ENCODE measurements around the gene NEGR1. TPM values are rescaled to one million over a fixed set of nuclear protein-coding genes. Genes with fewer than 3 reads are reported as not detected.

NEGR1 gene
- total RNA-seq, 1 donor from 2014 or later: 18.1 TPM

DNA sequence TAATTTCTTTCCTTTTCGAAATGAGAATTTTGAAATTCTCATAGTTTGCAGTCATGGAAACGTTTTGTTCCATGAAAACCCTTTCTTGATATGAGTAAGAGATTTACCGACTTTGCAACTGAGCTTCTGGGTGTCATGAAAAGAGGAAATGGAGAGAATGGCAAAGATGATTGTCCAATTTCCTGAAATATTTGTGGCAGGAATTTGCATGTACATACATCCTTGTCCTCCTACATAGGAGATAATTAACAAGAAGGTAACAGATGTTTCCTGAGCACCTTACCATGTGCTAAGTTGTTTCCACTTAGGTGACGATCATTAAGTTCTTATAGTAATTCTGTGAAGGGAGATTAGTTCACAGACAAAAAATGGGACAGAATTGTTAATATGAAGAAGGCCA is 170.7 kb downstream of the NEGR1 start:
- TF ChIP-seq, protein P1, sequence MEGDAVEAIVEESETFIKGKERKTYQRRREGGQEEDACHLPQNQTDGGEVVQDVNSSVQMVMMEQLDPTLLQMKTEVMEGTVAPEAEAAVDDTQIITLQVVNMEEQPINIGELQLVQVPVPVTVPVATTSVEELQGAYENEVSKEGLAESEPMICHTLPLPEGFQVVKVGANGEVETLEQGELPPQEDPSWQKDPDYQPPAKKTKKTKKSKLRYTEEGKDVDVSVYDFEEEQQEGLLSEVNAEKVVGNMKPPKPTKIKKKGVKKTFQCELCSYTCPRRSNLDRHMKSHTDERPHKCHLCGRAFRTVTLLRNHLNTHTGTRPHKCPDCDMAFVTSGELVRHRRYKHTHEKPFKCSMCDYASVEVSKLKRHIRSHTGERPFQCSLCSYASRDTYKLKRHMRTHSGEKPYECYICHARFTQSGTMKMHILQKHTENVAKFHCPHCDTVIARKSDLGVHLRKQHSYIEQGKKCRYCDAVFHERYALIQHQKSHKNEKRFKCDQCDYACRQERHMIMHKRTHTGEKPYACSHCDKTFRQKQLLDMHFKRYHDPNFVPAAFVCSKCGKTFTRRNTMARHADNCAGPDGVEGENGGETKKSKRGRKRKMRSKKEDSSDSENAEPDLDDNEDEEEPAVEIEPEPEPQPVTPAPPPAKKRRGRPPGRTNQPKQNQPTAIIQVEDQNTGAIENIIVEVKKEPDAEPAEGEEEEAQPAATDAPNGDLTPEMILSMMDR (IDR thresholded peaks at IDR 0.05): no peak
- no peaks in the 10 kb centered on the region for H3K9me3 ChIP-seq
- intact Hi-C loops (cut with DNase I): no loop called here
- DNase-seq (no peak), ATAC-seq (no peak)
- no peaks in the 10 kb centered on the region for H3K4me1 ChIP-seq
- H3K4me3 ChIP-seq: no peak overlapping the region
- H3K27me3 ChIP-seq (ENCODE audit: low read depth): no peaks in the 10 kb centered on the region
- H3K27ac ChIP-seq: no peak overlapping the region
- H3K36me3 ChIP-seq: no peaks in the 10 kb centered on the region

DNA sequence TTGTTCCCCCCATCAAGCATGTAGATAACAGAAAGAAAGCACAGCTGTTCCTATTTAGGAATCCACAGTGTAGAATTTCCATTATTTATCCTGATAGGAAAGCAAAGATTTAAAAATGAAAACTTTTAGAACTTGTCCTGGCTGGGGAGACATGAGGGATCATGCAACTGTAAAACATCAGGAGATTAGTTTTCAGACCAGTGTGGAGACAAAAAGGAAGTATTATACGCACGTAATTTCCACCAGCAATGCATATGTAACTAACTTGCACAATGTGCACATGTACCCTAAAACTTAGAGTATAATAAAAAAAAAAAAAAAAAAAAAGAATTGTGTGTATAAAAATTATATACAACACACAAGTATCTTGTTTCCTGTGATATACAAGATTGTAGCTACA is 172.4 kb downstream of the NEGR1 start:
- H3K27me3 ChIP-seq (ENCODE audit: low read depth): no peaks in the 10 kb centered on the region
- no peak overlapping the region for H3K27ac ChIP-seq
- intact Hi-C loops (cut with DNase I): no loop called here
- DNase-seq (no peak), ATAC-seq (no peak)
- TF ChIP-seq, protein P1 (IDR thresholded peaks at IDR 0.05): no peak
- no peaks in the 10 kb centered on the region for H3K36me3 ChIP-seq
- no peak overlapping the region for H3K4me3 ChIP-seq
- H3K9me3 ChIP-seq: no peaks in the 10 kb centered on the region
- H3K4me1 ChIP-seq: no peaks in the 10 kb centered on the region

DNA sequence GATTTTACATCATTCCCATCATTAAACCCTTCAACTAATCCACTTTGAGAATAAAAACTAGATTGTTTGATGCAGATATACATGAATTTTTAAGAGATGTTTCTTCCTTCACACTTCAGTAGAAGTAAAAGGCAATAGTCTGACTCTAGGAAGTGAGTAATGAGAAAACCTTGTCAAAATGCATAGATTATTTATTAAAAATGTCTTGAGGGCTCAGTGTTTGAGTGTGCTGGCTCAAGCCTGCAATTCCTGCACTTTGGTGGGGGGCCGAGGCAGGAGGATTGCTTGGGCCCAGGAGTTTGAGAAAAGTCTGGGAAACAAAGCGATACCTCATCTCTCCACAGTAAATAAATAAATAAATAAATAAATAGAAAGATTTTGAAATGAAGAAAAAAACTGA is 177.1 kb downstream of the NEGR1 start:
- H3K27me3 ChIP-seq (ENCODE audit: low read depth): no peaks in the 10 kb centered on the region
- ATAC-seq (no peak), DNase-seq (no peak)
- TF ChIP-seq, protein P1 (IDR thresholded peaks at IDR 0.05): no peak
- H3K4me3 ChIP-seq: no peak overlapping the region
- intact Hi-C loops (cut with DNase I): no loop called here
- no peaks in the 10 kb centered on the region for H3K4me1 ChIP-seq
- no peaks in the 10 kb centered on the region for H3K36me3 ChIP-seq
- no peaks in the 10 kb centered on the region for H3K9me3 ChIP-seq
- H3K27ac ChIP-seq: no peak overlapping the region

DNA sequence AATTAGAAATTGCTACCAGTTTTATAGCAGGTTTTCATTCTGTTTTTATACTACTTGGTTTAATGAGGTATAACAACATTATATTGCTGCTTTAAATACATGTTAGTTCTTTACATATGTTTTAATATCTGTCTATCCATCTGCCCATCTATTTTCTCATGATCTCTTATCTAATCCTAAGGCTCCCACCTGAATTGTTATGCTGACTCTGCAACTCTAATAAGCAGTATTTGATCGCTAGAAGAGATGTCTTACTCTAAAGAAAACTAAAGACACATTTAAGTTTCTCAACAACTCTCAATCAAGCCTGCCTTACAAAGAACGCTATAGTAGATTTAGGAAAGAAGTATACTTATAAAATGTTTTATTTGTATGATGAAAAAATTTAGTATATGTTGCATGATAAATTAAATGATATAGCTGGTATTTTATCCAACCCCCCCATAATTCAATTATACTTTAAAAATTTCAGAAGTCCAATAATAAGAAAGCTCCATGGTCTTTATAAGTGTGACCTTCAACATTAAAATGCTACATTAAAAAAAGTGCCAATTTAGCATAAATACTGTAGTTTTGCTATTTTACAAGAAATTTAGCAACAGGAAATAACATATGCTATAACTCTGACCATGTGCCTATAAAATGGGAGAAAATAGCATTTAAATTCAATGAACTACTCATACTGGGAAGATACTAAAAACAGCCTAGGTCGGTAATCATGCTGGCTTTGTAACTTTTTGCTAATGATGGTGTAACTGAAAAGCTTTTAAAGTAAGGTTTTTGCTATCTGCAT is 180.3 kb downstream of the NEGR1 start:
- H3K36me3 ChIP-seq: no peaks in the 10 kb centered on the region
- TF ChIP-seq, protein P1 (IDR thresholded peaks at IDR 0.05): no peak
- ATAC-seq (no peak), DNase-seq (no peak)
- no peaks in the 10 kb centered on the region for H3K4me1 ChIP-seq
- intact Hi-C loops (cut with DNase I): no loop called here
- no peak overlapping the region for H3K27ac ChIP-seq
- H3K27me3 ChIP-seq (ENCODE audit: low read depth): no peaks in the 10 kb centered on the region
- no peaks in the 10 kb centered on the region for H3K9me3 ChIP-seq
- no peak overlapping the region for H3K4me3 ChIP-seq

DNA sequence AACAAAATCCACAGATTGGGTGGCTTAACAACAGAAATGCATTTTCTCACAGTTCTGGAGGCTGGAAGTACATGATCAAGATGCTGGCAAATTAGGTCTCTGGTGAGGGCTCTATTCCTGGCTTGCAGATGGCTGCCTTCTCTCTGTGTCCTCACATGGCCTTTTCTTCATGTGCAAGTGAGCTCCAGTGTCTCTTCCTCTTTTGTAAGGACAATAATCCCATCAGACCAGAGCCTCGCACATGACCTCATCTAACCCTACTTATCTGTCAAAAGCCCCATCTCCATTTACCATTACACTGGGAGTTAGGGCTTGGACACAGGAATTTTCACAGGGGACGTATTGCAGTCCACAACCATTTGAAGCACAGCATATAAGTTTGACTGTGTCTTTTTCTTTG is 181.6 kb downstream of the NEGR1 start:
- ATAC-seq (no peak), DNase-seq (no peak)
- no peak overlapping the region for H3K4me3 ChIP-seq
- no peak overlapping the region for H3K27ac ChIP-seq
- TF ChIP-seq, protein P1 (IDR thresholded peaks at IDR 0.05): no peak
- intact Hi-C loops (cut with DNase I): no loop called here
- H3K36me3 ChIP-seq: no peaks in the 10 kb centered on the region
- H3K9me3 ChIP-seq: no peaks in the 10 kb centered on the region
- no peaks in the 10 kb centered on the region for H3K27me3 ChIP-seq (ENCODE audit: low read depth)
- H3K4me1 ChIP-seq: no peaks in the 10 kb centered on the region
